HT1080 (cell line): ENCODE measurements around the gene CMTR1. TPM values are rescaled to one million over a fixed set of nuclear protein-coding genes. Genes with fewer than 3 reads are reported as not detected.
A peak's percentile ranks its signal among the peaks of the same experiment; 100 is the strongest.
"Not testable (repeated sequence)": the region's sequence is repeated elsewhere in the genome, so short reads cannot be mapped to it uniquely, and the experiment has no call there.

Experiments
- DNase-seq: peaks from one replicate; pipeline ENCODE4 v3.0.0-alpha.2; 2015; ENCODE audit warnings: low read depth
- polyA plus RNA-seq, 2 experiments: library from polyadenylated mRNA; depleted of rRNA; stranded (reverse); fragments of >200 nt; gene quantifications; 2 replicates each; pipeline ENCODE4 v1.2.3, GENCODE V29; 2015
- total RNA-seq: library from RNA; depleted of rRNA; stranded (reverse); fragments of >200 nt; shearing (Covaris generic); gene quantifications from 2 replicates; pipeline ENCODE4 v1.2.3, GENCODE V29; 2014; rRNA removed

The CMTR1 gene
- 25.7 and 27.3 TPM in 2 replicates for total RNA-seq
- polyA plus RNA-seq (2015; cell fraction: cytosol; rRNA removed) = 17.2 and 18.6 TPM in 2 replicates
- 73.2 and 76.8 TPM in 2 replicates for polyA plus RNA-seq (2015; cell fraction: nucleus; rRNA removed)

GRCh38 chr6:37432916-37433656 lies at the start of gene CMTR1:
TSS of gene CMTR1 (plus strand) at chr6:37433221. CDS start at chr6:37435630, 2,409 bp downstream.
- DNase-seq = peak; percentile 86

- DNase-seq = no peak
Observed at GRCh38 chr6:37388578-37388977, 44.4 kb upstream of the CMTR1 start.

GRCh38 chr6:37389857-37390256 lies 43.2 kb upstream of the CMTR1 start:
- no peak for DNase-seq

GRCh38 chr6:37391120-37391519 lies 41.9 kb upstream of the CMTR1 start:
- DNase-seq = no peak

- no peak for DNase-seq
Observed at GRCh38 chr6:37392821-37393220, 40.2 kb upstream of the CMTR1 start.

GRCh38 chr6:37393381-37393929 lies 39.6 kb upstream of the CMTR1 start:
- no peak for DNase-seq

- no peak for DNase-seq
Observed at GRCh38 chr6:37396571-37397180, 36.3 kb upstream of the CMTR1 start.

- no peak for DNase-seq
Observed at GRCh38 chr6:37399131-37399530, 33.9 kb upstream of the CMTR1 start.

GRCh38 chr6:37399795-37400490 lies 33.1 kb upstream of the CMTR1 start:
- DNase-seq = no peak

- not testable (repeated sequence) for DNase-seq
Observed at GRCh38 chr6:37401658-37402057, 31.4 kb upstream of the CMTR1 start.

- no peak for DNase-seq
Observed at GRCh38 chr6:37406726-37407341, 26.2 kb upstream of the CMTR1 start.

- peak; percentile 13 for DNase-seq
Observed at GRCh38 chr6:37407948-37408347, 25.1 kb upstream of the CMTR1 start.

GRCh38 chr6:37409501-37409900 lies 23.5 kb upstream of the CMTR1 start:
- DNase-seq = no peak

GRCh38 chr6:37417393-37417792 lies 15.6 kb upstream of the CMTR1 start:
- DNase-seq = no peak

GRCh38 chr6:37418722-37419121 lies 14.3 kb upstream of the CMTR1 start:
- DNase-seq = no peak

GRCh38 chr6:37426058-37426944 lies 6.7 kb upstream of the CMTR1 start:
- DNase-seq = no peak

GRCh38 chr6:37426945-37427510 lies 6.0 kb upstream of the CMTR1 start:
- DNase-seq = no peak

GRCh38 chr6:37429352-37429750 lies 3.7 kb upstream of the CMTR1 start:
- DNase-seq = no peak

- no peak for DNase-seq
Observed at GRCh38 chr6:37432590-37432915, 468 bp upstream of the CMTR1 start.

GRCh38 chr6:37433657-37434271 lies 743 bp downstream of the CMTR1 start:
- DNase-seq = no peak
